Endothelial cell of umbilical vein (primary cell): ENCODE data around the gene ST6GAL1. TPM values are rescaled to one million over a fixed set of nuclear protein-coding genes. Genes with fewer than 3 reads are reported as not detected.
"Not testable (repeated sequence)": the region's sequence is repeated elsewhere in the genome, so short reads cannot be mapped to it uniquely, and the experiment has no call there.

Source experiments
- BruUV-seq: library from RNA; stranded (reverse); fragments of 400-500 nt; replicated peaks from 2 replicates; lab custom pipeline; 2021; lab: Mats Ljungman, UMichigan
- CTCF ChIA-PET: fragments of 300-600, 350-600 bp; sonication (Branson Sonifier 250); formaldehyde crosslinking; loops from one replicate; lab custom pipeline; 2021; ENCODE audit warnings: antibody characterized with exemption, inconsistent platforms; lab: Charles Lee
- POLR2A ChIA-PET: fragments of 300-600, 350-600 bp; sonication (Branson Sonifier 250); formaldehyde crosslinking; loops from one replicate; lab custom pipeline; 2021; ENCODE audit warnings: antibody characterized with exemption, inconsistent platforms; lab: Charles Lee
- DNase-seq: peaks from one replicate; pipeline ENCODE4 v3.0.0-alpha.2; 2011; ENCODE audit warnings: low read depth, low spot score
- FAIRE-seq: peaks from 2 replicates; lab custom pipeline; 2011; peaks lifted over from hg19 to GRCh38; lab: Jason Lieb, UNC
- H2AFZ ChIP-seq: 2 replicates; pipeline ENCODE4 v1.6.0; 2012; ENCODE audit warnings: low read depth, low read length, control low read depth, inconsistent platforms
- H3K27ac ChIP-seq: 2 replicates; pipeline ENCODE4 v1.5.1; 2011; ENCODE audit warnings: low read depth, mild to moderate bottlenecking, control low read depth, low read length, moderate library complexity; ENCODE audit not compliant: insufficient read depth
- H3K27me3 ChIP-seq, 2 experiments: 2 replicates each; pipeline versions ENCODE4 v1.6.0 to v1.6.1; 2011; ENCODE audit warnings: low read length in 2 of 2, mixed read lengths in 1 of 2; ENCODE audit not compliant: control insufficient read depth in 2 of 2, insufficient read depth in 2 of 2
- H3K36me3 ChIP-seq, 2 experiments: 2 replicates in 1 of 2; 3 replicates in 1 of 2; pipeline ENCODE4 v1.5.1; 2011; ENCODE audit warnings: low read length in 2 of 2, mild to moderate bottlenecking in 1 of 2, moderate library complexity in 1 of 2; ENCODE audit not compliant: control insufficient read depth in 2 of 2, insufficient read depth in 2 of 2; ENCODE audit errors: extremely low read depth in 1 of 2
- H3K4me1 ChIP-seq: 3 replicates; pipeline ENCODE4 v1.5.1; 2011; ENCODE audit warnings: mild to moderate bottlenecking, low read length; ENCODE audit not compliant: control insufficient read depth, insufficient read depth; ENCODE audit errors: extremely low read depth
- H3K4me2 ChIP-seq: 2 replicates; pipeline ENCODE4 v1.6.1; 2011; ENCODE audit warnings: low read length, control low read depth, mixed read lengths; ENCODE audit not compliant: insufficient read depth
- H3K4me3 ChIP-seq, 3 experiments: fragments of 200-600 bp in 1 of 3; sonication (generic), shearing (Covaris generic) in 1 of 3; replicated peaks in 1 of 3; 2 replicates each; pipeline ENCODE4 v1.5.1; 2011 to 2016; ENCODE audit warnings: control low read depth in 3 of 3, low read length in 3 of 3, mild to moderate bottlenecking in 2 of 3, inconsistent platforms in 1 of 3, low read depth in 1 of 3, moderate library complexity in 1 of 3; ENCODE audit not compliant: insufficient read depth in 1 of 3
- H3K79me2 ChIP-seq: 2 replicates; pipeline ENCODE4 v1.6.0; 2012; ENCODE audit warnings: low read length, inconsistent platforms; ENCODE audit not compliant: control insufficient read depth, insufficient read depth
- H3K9ac ChIP-seq: replicated peaks from 2 replicates; pipeline ENCODE3; 2011; ENCODE audit warnings: low read length, control low read depth; ENCODE audit not compliant: insufficient read depth; ENCODE audit errors: extremely low read depth
- H3K9me1 ChIP-seq: replicated peaks from 3 replicates; pipeline ENCODE4 v1.6.0; 2011; ENCODE audit warnings: mild to moderate bottlenecking, low read length; ENCODE audit not compliant: control insufficient read depth, insufficient read depth; ENCODE audit errors: extremely low read depth
- H3K9me3 ChIP-seq: replicated peaks from 2 replicates; pipeline ENCODE4 v1.5.1; 2012; ENCODE audit warnings: low read length, inconsistent platforms; ENCODE audit not compliant: control insufficient read depth, insufficient read depth
- H4K20me1 ChIP-seq: replicated peaks from 2 replicates; pipeline ENCODE3; 2011; ENCODE audit warnings: mild to moderate bottlenecking, low read length; ENCODE audit not compliant: control insufficient read depth, insufficient read depth; ENCODE audit errors: extremely low read depth
- CTCF ChIP-seq, 2 donors: IDR thresholded peaks; 1 replicate in 1 of 2; 2 replicates in 1 of 2; pipeline ENCODE4 v1.5.1; 2011; ENCODE audit warnings: low read length in 2 of 2, mild to moderate bottlenecking in 2 of 2, moderate library complexity in 2 of 2, control low read depth in 1 of 2, inconsistent platforms in 1 of 2, low read depth in 1 of 2; ENCODE audit not compliant: insufficient read depth in 1 of 2; ENCODE audit errors: extremely low read depth in 1 of 2
- EZH2 ChIP-seq: IDR thresholded peaks from 2 replicates; pipeline ENCODE4 v1.6.1; 2012; ENCODE audit warnings: borderline replicate concordance, low read depth, mild to moderate bottlenecking, moderate library complexity, low read length, inconsistent platforms; ENCODE audit not compliant: severe bottlenecking
- FOS ChIP-seq: IDR thresholded peaks from 2 replicates; pipeline ENCODE4 v1.6.1; 2011; ENCODE audit warnings: mild to moderate bottlenecking, low read length, moderate library complexity, borderline replicate concordance; ENCODE audit not compliant: insufficient read depth
- GATA2 ChIP-seq: IDR thresholded peaks from 2 replicates; pipeline ENCODE4 v1.7.0; 2011; ENCODE audit warnings: low read depth, mild to moderate bottlenecking, moderate library complexity, mixed read lengths, low read length; ENCODE audit not compliant: insufficient read length, insufficient read depth
- JUN ChIP-seq: IDR thresholded peaks from 2 replicates; pipeline ENCODE4 v1.6.1; 2011; ENCODE audit warnings: borderline replicate concordance, low read depth; ENCODE audit not compliant: insufficient read length, insufficient read depth
- MAX ChIP-seq: IDR thresholded peaks from 2 replicates; pipeline ENCODE4 v1.6.1; 2011; ENCODE audit not compliant: insufficient read depth, insufficient read length
- MYC ChIP-seq: IDR thresholded peaks from one replicate; pipeline ENCODE4 v1.6.1; 2011; ENCODE audit warnings: mild to moderate bottlenecking, low read depth, low read length
- POLR2A ChIP-seq: IDR thresholded peaks from 2 replicates; pipeline ENCODE4 v1.6.1; 2012; ENCODE audit warnings: low read depth, mild to moderate bottlenecking, control low read depth, low read length
- POLR2AphosphoS5 ChIP-seq: IDR thresholded peaks from 2 replicates; pipeline ENCODE4 v1.6.1; 2012; ENCODE audit warnings: low read depth, mild to moderate bottlenecking, control low read depth, low read length, moderate library complexity; ENCODE audit not compliant: insufficient read depth
- dilution Hi-C: fragments of 300-500 bp; cut with MboI; formaldehyde crosslinking; loops from one replicate; pipeline ENCODE4 v1.15.0; 2019; ENCODE audit warnings: low sequenced_read_pairs; ENCODE audit not compliant: extremely low pct_ligation_motif_present
- intact Hi-C: fragments of 100-400 bp; cut with micrococcal nuclease; formaldehyde crosslinking; loops from one replicate; pipeline ENCODE4 v1.10.0; 2022
- polyA plus RNA-seq, 4 experiments: library from polyadenylated mRNA; depleted of rRNA in 3 of 4; stranded (reverse) in 3 of 4; unstranded in 1 of 4; fragments of >200 nt; gene quantifications; 2 replicates each; pipeline versions ENCODE4 v1.2.1 to v1.2.3, GENCODE V29; 2011 to 2012; ENCODE audit warnings: missing spikeins in 1 of 4
- total RNA-seq: library from RNA; stranded (reverse); gene quantifications from 2 replicates; pipeline ENCODE4 v1.2.3, GENCODE V29; 2021

ST6GAL1 gene
- total and polyA plus RNA-seq, 2 donors (not counting 3 experiments of a cell fraction or from before 2014, with no cell fraction given) = 63.9 to 101 TPM

DNA sequence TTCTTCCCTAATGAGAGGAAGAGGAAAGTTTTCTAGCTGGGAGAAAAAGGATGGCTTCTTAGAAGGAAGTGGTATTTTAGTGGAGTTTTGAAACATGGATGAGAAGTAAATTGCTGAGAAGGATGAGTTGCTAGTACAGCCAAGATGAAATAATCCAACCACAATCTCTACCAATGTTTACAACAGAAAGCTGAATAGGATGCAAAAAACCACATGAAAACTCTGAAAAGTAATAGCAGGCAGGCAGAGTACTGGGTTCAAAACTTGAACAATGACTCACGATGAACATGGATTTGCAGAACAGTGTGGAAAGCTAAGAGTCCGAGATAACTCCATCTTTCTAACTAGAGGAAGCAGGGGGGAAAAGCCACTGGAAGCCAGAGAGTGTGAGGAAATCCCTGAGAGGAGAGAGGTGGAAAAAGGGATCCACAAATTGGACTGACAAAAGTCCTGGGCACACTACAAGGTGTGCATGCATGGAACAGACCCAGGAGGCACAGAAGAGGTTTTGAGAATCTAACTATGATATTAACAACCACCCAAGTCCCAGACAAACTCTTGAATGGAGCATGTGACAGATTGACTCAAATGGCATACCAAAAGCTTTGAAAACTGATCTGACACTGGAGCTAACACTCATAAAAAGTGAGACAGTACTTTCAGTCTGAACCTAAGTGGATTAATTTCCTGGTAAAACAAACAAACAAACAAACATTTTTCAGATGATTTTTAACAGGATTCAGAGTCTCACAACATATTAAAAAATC, 76.7 kb downstream of the ST6GAL1 start:
- H3K79me2 ChIP-seq = no peaks in the 10 kb centered on the region
- H3K4me1 ChIP-seq = peaks cover 4% of the 10 kb centered on the region
- TF ChIP-seq POLR2AphosphoS5 (no peak), JUN (no peak), FOS (no peak), EZH2 (no peak), GATA2 (no peak), MAX (no peak), POLR2A (no peak), MYC (no peak), CTCF (IDR thresholded peaks at IDR 0.05; ENCODE audit: extremely low read depth in 1 of 2, insufficient read depth in 1 of 2, low read depth in 1 of 2, low read length in 2 of 2) (no peak)
- H3K9me1 ChIP-seq = no peaks in the 10 kb centered on the region
- ChIA-PET CTCF (no interaction called here), POLR2A (no interaction called here)
- H3K4me2 ChIP-seq = no peak overlapping the region
- DNase-seq (no peak), FAIRE-seq (no peak)
- intact Hi-C loops = no loop called here
- BruUV-seq = no TSS peak
- H2AFZ ChIP-seq = no peak overlapping the region
- no peaks in the 10 kb centered on the region for H4K20me1 ChIP-seq
- no peak overlapping the region for H3K4me3 ChIP-seq
- no peaks in the 10 kb centered on the region for H3K27me3 ChIP-seq
- H3K27ac ChIP-seq = no peak overlapping the region
- H3K9me3 ChIP-seq = no peaks in the 10 kb centered on the region
- H3K36me3 ChIP-seq = peaks cover 0 to 11% of the 10 kb centered on the region in 2 experiments
- no peak overlapping the region for H3K9ac ChIP-seq
- dilution Hi-C loops = no loop called here

DNA sequence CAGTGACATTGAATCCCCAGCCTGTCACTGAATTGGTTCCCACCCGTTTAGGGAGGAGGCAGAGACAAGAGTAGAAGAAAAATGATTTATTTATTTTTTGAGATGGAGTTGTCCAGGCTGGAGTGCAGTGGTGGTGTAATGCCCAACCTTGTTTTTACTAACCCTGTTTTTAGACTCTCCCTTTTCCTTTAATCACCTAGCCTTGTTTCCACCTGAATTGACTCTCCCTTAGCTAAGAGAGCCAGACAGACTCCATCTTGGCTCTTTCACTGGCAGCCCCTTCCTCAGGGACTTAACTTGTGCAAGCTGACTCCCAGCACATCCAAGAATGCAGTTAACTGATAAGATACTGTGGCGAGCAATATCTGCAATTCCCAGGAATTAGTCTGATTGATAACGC, 80.1 kb downstream of the ST6GAL1 start:
- H3K36me3 ChIP-seq, H4K20me1 ChIP-seq, H3K79me2 ChIP-seq, POLR2A ChIA-PET, H3K4me3 ChIP-seq, DNase-seq, H3K4me2 ChIP-seq, H3K9me3 ChIP-seq, FAIRE-seq, H2AFZ ChIP-seq, H3K9ac ChIP-seq, H3K27ac ChIP-seq, CTCF ChIA-PET, BruUV-seq, H3K27me3 ChIP-seq, H3K9me1 ChIP-seq, dilution Hi-C loops: not testable (repeated sequence)
- intact Hi-C loops = loop anchor here (5.0 kb wide), 1 partner anchor 138 kb away; no protein-coding TSS in a partner anchor
- H3K4me1 ChIP-seq = peaks cover 37% of the 10 kb centered on the region
